Vagina (tissue), 2 donors: ENCODE data around the gene SPATA46.

Experiments used
- POLR2A ChIP-seq, 2 donors: fragments of 450-650 bp; IDR thresholded peaks; one replicate each; pipeline ENCODE4 v1.6.1; 2017; ENCODE audit warnings: antibody characterized with exemption in 2 of 2, mild to moderate bottlenecking in 2 of 2, moderate library complexity in 2 of 2
- TF ChIP-seq, protein P1 (sequence below), 3 experiments: fragments of 450-650 bp in 2 of 3; fragments of 200-600 bp in 1 of 3; sonication (generic) in 1 of 3; IDR thresholded peaks; one replicate each; pipeline ENCODE4 v1.5.1; 2017 to 2019; ENCODE audit warnings: antibody characterized with exemption in 3 of 3, mild to moderate bottlenecking in 2 of 3, moderate library complexity in 2 of 3

DNA sequence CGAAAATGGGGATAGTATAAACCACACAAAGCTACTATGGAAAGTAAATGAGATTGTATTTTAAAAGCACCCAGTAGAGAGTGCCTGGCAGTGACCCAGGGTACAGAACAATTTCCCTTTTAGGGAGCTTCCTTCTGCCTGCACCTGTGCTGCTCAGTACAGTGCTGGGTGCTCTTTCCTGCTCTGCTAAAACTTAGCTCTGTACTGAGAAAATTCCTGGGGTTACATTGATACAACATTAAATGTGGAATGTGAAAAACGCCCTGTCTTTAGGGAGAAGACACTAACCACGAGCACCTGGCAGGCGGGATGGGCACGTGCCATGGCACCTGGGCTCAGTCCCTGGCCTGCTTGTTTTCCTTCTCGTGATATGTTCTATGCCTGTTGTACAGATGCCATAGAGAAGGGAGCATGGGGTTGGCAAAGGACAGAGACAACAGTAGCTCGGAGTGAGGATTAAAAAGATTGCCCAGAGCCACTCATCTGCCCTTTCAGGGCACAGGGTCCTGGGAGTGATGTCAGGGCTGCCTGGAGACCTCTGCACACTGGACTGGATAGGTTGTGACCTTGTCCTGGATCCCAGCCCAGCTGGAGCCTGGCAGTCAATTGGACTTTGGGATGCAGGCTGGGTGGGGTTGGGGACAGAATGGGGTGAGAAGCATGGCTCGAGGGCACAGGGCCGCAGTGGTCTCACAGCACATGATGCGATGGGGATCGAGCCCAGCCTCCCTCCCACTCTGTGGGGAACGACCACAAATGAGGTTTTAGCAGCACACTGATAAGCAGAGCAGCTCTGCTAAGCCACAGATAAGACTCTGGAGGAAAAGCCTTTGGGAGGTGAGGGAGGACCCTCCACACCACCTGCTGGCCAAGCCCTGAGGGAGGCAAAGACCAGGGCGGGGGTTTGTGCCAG lies 4.2 kb downstream of the SPATA46 start:
- TF ChIP-seq POLR2A (IDR thresholded peaks at IDR 0.05), result no peak
- TF ChIP-seq, protein P1, sequence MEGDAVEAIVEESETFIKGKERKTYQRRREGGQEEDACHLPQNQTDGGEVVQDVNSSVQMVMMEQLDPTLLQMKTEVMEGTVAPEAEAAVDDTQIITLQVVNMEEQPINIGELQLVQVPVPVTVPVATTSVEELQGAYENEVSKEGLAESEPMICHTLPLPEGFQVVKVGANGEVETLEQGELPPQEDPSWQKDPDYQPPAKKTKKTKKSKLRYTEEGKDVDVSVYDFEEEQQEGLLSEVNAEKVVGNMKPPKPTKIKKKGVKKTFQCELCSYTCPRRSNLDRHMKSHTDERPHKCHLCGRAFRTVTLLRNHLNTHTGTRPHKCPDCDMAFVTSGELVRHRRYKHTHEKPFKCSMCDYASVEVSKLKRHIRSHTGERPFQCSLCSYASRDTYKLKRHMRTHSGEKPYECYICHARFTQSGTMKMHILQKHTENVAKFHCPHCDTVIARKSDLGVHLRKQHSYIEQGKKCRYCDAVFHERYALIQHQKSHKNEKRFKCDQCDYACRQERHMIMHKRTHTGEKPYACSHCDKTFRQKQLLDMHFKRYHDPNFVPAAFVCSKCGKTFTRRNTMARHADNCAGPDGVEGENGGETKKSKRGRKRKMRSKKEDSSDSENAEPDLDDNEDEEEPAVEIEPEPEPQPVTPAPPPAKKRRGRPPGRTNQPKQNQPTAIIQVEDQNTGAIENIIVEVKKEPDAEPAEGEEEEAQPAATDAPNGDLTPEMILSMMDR (IDR thresholded peaks at IDR 0.05), result no peak
